Measurements from ENCODE around the gene SUFU. TPM values are rescaled to one million over a fixed set of nuclear protein-coding genes. Genes with fewer than 3 reads are reported as not detected.

Gene SUFU
- total and polyA plus RNA-seq, 2 of the 13 experiments (the other 11 are each of a cell fraction or from before 2014, with no cell fraction given) = 2.9 to 5.5 TPM

DNA sequence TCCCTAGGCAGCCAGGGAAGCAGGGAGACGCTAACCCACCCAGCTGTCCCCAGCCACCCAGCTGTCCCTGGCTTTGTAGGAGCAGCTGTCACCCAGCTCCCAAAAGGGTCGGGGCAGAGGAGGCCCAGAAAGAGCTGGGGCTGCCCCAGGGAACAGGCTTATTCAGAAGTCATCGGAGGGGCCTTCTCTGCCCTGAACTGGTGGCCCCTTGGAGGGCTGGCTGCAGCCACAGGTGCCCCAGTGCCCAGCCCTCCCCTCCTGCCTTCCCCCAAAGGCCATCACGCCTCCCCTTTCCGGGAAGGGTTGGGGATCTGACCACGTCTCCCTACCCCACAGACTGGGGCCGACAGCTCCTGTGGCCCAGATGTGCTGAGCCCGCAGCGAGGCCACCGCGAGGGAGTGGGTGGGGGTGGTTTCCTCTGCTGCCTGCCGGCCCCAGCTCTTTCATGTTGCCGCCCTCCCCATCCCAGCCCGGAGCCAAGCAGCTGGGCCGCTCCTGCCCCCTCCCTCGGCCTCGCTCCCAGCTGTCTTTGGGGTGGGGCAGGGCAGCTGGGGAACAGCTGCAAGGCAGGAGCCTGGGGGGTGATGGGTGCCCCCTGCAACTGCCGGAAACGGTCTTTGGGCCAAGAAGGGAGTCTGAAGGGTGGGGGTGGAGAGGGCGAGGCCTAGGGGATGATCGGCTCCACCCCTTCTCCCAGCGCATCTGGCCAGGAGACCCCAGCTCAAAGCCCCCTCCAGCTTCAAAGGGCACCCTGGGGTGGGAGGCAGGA lies 157.3 kb downstream of the SUFU start (continued):
- TF ChIP-seq ZNF44 (CRISPR knock-in tag; IDR thresholded peaks at IDR 0.05) (no peak), ZSCAN22 (CRISPR knock-in tag; IDR thresholded peaks at IDR 0.05) (no peak), ELF4 (CRISPR knock-in tag; IDR thresholded peaks at IDR 0.05; ENCODE audit: borderline replicate concordance) (no peak), ZNF382 (CRISPR knock-in tag; IDR thresholded peaks at IDR 0.05; ENCODE audit: borderline replicate concordance) (no peak), NBN (conservative IDR thresholded peaks at IDR 0.05) (no peak), ZNF788 (CRISPR knock-in tag; IDR thresholded peaks at IDR 0.05; ENCODE audit: borderline replicate concordance) (no peak), DMTF1 (CRISPR knock-in tag; IDR thresholded peaks at IDR 0.05) (no peak), ZNF180 (CRISPR knock-in tag; IDR thresholded peaks at IDR 0.05; ENCODE audit: borderline replicate concordance, low read depth) (no peak), ZNF431 (CRISPR knock-in tag; IDR thresholded peaks at IDR 0.05; ENCODE audit: borderline replicate concordance, low read depth) (0 out of 2 replicates have a peak, but pooled peaks have one; percentile 26), TRIM24 (CRISPR knock-in tag; IDR thresholded peaks at IDR 0.05) (no peak), ATM (IDR thresholded peaks at IDR 0.05; ENCODE audit: borderline replicate concordance) (no peak), TBX2 (CRISPR knock-in tag; IDR thresholded peaks at IDR 0.05; ENCODE audit: borderline replicate concordance) (peak; percentile 74), CREB1 (IDR thresholded peaks at IDR 0.05) (no peak), CREB1 (CRISPR knock-in tag; IDR thresholded peaks at IDR 0.05) (no peak), LCORL (IDR thresholded peaks at IDR 0.05) (no peak), LCORL (CRISPR knock-in tag; IDR thresholded peaks at IDR 0.05) (peak; percentile 93), ZNF530 (CRISPR knock-in tag; IDR thresholded peaks at IDR 0.05; ENCODE audit: low read depth) (no peak), ATRX (CRISPR knock-in tag; IDR thresholded peaks at IDR 0.05; ENCODE audit: borderline replicate concordance) (no peak), ZEB1 (IDR thresholded peaks at IDR 0.05; ENCODE audit: insufficient replicate concordance, low read depth) (no peak), HNRNPUL1 (IDR thresholded peaks at IDR 0.05; ENCODE audit: low read depth, low read length) (no peak), ATAD3A (CRISPR knock-in tag; IDR thresholded peaks at IDR 0.05) (no peak)
- TF ChIP-seq, protein P1, sequence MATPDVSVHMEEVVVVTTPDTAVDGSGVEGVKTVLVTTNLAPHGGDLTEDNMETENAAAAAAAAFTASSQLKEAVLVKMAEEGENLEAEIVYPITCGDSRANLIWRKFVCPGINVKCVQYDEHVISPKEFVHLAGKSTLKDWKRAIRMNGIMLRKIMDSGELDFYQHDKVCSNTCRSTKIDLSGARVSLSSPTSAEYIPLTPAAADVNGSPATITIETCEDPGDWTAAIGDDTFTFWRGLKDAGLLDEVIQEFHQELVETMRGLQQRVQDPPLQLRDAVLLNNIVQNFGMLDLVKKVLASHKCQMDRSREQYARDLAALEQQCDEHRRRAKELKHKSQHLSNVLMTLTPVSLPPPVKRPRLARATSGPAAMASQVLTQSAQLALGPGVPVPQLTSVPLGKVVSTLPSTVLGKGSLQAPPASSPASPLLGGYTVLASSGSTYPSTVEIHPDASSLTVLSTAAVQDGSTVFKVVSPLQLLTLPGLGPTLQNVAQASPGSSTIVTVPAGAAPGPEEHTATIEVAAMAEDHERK (CRISPR knock-in tag; IDR thresholded peaks at IDR 0.05; ENCODE audit: low read depth) = no peak
- TF ChIP-seq, protein P2, sequence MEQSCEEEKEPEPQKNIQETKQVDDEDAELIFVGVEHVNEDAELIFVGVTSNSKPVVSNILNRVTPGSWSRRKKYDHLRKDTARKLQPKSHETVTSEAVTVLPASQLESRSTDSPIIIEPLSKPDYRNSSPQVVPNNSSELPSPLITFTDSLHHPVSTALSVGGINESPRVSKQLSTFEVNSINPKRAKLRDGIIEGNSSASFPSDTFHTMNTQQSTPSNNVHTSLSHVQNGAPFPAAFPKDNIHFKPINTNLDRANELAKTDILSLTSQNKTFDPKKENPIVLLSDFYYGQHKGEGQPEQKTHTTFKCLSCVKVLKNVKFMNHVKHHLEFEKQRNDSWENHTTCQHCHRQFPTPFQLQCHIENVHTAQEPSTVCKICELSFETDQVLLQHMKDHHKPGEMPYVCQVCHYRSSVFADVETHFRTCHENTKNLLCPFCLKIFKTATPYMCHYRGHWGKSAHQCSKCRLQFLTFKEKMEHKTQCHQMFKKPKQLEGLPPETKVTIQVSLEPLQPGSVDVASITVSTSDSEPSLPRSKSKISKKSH (CRISPR knock-in tag; IDR thresholded peaks at IDR 0.05; ENCODE audit: borderline replicate concordance) = no peak
- TF ChIP-seq, protein P3, sequence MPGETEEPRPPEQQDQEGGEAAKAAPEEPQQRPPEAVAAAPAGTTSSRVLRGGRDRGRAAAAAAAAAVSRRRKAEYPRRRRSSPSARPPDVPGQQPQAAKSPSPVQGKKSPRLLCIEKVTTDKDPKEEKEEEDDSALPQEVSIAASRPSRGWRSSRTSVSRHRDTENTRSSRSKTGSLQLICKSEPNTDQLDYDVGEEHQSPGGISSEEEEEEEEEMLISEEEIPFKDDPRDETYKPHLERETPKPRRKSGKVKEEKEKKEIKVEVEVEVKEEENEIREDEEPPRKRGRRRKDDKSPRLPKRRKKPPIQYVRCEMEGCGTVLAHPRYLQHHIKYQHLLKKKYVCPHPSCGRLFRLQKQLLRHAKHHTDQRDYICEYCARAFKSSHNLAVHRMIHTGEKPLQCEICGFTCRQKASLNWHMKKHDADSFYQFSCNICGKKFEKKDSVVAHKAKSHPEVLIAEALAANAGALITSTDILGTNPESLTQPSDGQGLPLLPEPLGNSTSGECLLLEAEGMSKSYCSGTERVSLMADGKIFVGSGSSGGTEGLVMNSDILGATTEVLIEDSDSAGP (CRISPR knock-in tag; IDR thresholded peaks at IDR 0.05; ENCODE audit: borderline replicate concordance) = peak; percentile 82; the same call in 1 of the 2 replicates

Measured in HepG2 (cell line).